ENCODE measurements around the gene XAF1.

GRCh38 chr17:6772016-6772415 is 16.2 kb downstream of the XAF1 start:
- TF ChIP-seq CTCF (IDR thresholded peaks at IDR 0.05; ENCODE audit: low read depth, low read length) (no peak), EZH2phosphoT487 (IDR thresholded peaks at IDR 0.05; ENCODE audit: low read depth) (no peak)

Measured in OCI-LY3 (cell line).